Chondrocyte (in vitro differentiated cells): Measurements from ENCODE around the gene BECN2. TPM values are rescaled to one million over a fixed set of nuclear protein-coding genes. Genes with fewer than 3 reads are reported as not detected.

Experiments used
- DNase-seq: peaks from one replicate; pipeline ENCODE4 v3.0.0; 2021; ENCODE audit warnings: mixed read lengths, low spot score
- H3K27ac Mint-ChIP-seq: one replicate; pipeline ENCODE4 v1.8.0; 2021; ENCODE audit warnings: mild to moderate bottlenecking, moderate library complexity, mixed read lengths; ENCODE audit not compliant: unreplicated experiment
- H3K27me3 Mint-ChIP-seq: 2 replicates; pipeline ENCODE4 v1.8.0; 2021; ENCODE audit warnings: low read depth, mixed read lengths
- H3K36me3 Mint-ChIP-seq: 2 replicates; pipeline ENCODE4 v1.8.0; 2021; ENCODE audit warnings: low read depth, mixed read lengths
- H3K4me1 Mint-ChIP-seq: 2 replicates; pipeline ENCODE4 v1.8.0; 2021; ENCODE audit warnings: low read depth, mild to moderate bottlenecking, mixed read lengths
- H3K4me3 Mint-ChIP-seq: one replicate; pipeline ENCODE4 v1.8.0; 2021; ENCODE audit warnings: mild to moderate bottlenecking, moderate library complexity, mixed read lengths; ENCODE audit not compliant: unreplicated experiment
- H3K9me3 Mint-ChIP-seq: 2 replicates; pipeline ENCODE4 v1.8.0; 2021; ENCODE audit warnings: low read depth, mixed read lengths
- total RNA-seq: library from RNA; stranded (reverse); gene quantifications from 3 replicates; pipeline ENCODE4 v1.2.1, GENCODE V29; 2021
- TF ChIP-seq, protein P1 (sequence below): fragments of 200-600 bp; sonication (generic); IDR thresholded peaks from 2 replicates; pipeline ENCODE4 v1.5.0; 2021; ENCODE audit warnings: antibody characterized with exemption, mild to moderate bottlenecking, moderate library complexity

BECN2 gene
- total RNA-seq, 1 donor from 2014 or later, result not detected

- H3K4me1 Mint-ChIP-seq, result no peaks in the 10 kb centered on the region
- peaks cover 10% of the 10 kb centered on the region for H3K9me3 Mint-ChIP-seq
- no peak overlapping the region for H3K4me3 Mint-ChIP-seq
- H3K27me3 Mint-ChIP-seq, result peaks cover 2% of the 10 kb centered on the region
- TF ChIP-seq, protein P1, sequence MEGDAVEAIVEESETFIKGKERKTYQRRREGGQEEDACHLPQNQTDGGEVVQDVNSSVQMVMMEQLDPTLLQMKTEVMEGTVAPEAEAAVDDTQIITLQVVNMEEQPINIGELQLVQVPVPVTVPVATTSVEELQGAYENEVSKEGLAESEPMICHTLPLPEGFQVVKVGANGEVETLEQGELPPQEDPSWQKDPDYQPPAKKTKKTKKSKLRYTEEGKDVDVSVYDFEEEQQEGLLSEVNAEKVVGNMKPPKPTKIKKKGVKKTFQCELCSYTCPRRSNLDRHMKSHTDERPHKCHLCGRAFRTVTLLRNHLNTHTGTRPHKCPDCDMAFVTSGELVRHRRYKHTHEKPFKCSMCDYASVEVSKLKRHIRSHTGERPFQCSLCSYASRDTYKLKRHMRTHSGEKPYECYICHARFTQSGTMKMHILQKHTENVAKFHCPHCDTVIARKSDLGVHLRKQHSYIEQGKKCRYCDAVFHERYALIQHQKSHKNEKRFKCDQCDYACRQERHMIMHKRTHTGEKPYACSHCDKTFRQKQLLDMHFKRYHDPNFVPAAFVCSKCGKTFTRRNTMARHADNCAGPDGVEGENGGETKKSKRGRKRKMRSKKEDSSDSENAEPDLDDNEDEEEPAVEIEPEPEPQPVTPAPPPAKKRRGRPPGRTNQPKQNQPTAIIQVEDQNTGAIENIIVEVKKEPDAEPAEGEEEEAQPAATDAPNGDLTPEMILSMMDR, result no peak
- DNase-seq, result no peak
- peaks cover 4% of the 10 kb centered on the region for H3K36me3 Mint-ChIP-seq
- H3K27ac Mint-ChIP-seq, result no peak overlapping the region
These were observed 17.8 kb upstream of the BECN2 start for GRCh38 chr1:241939798-241940197.

DNA sequence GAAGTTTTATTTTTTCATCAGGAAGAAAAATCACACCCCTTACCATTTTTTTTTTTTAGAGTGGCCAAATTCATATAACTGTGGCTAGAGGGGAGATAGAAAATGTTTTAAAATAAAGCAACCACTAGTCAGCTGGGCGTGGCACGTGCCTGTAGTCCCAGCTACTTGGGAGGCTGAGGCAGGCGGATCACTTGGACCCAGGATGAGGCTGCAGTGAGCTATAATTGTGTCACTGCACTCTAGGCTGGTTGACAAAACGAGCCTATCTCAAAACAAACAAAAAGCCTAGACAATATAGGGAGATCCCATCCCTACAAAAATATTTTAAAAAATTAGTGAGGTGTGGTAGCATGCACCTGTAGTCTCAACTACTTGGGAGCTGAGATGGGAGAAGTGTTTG is 14.8 kb upstream of the BECN2 start:
- peak; percentile 17 for DNase-seq
- H3K4me1 Mint-ChIP-seq, result no peaks in the 10 kb centered on the region
- H3K27ac Mint-ChIP-seq, result no peak overlapping the region
- TF ChIP-seq, protein P1, result no peak
- H3K27me3 Mint-ChIP-seq, result peaks cover 4% of the 10 kb centered on the region
- H3K9me3 Mint-ChIP-seq, result peaks cover 10% of the 10 kb centered on the region
- peaks cover 3% of the 10 kb centered on the region for H3K36me3 Mint-ChIP-seq
- H3K4me3 Mint-ChIP-seq, result no peak overlapping the region

DNA sequence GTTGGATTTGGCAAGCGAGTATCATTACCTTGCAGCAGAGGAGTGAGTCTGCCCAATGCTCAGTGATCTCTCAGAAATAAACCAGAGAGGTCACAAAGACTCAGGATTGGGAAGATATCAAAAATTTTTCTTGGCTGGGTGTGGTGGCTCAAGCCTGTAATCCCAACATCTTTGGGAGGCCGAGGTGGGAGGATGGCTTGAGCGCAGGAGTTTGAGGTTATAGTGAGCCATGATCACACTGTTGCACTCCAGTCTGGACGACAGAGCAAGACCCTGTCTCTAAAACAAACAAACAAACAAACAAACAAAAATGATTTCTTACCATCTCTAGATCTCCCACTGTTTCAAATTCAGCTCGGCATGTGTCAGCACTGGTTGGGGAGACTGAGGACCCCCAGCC is 13.3 kb upstream of the BECN2 start:
- no peaks in the 10 kb centered on the region for H3K36me3 Mint-ChIP-seq
- TF ChIP-seq, protein P1, result no peak
- H3K27me3 Mint-ChIP-seq, result peaks cover 4% of the 10 kb centered on the region
- no peak overlapping the region for H3K4me3 Mint-ChIP-seq
- peak; percentile 13 for DNase-seq
- H3K27ac Mint-ChIP-seq, result no peak overlapping the region
- H3K9me3 Mint-ChIP-seq, result peaks cover 4% of the 10 kb centered on the region
- H3K4me1 Mint-ChIP-seq, result no peaks in the 10 kb centered on the region

DNA sequence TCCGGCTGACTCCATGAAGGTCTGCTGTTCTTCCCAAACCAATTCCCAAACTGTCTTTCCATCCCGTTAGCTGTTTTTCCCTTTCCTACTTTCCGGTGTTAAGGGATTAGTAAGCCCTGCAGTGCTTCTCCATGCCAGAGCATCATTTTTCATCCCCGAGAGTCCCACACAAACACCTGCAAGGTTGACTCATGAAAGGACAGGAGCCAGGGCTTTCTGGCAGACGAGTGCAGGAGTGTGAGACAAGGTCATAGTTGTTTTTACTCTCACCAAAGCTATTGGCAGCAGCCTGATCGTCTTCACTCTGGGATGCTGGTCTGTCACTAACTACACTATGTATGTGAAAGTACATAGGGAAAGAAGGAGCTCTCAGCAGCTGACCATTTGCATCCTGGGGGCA is 10.2 kb upstream of the BECN2 start:
- Mint-ChIP-seq H3K4me3 (no peak overlapping the region), H3K27ac (no peak overlapping the region), H3K9me3 (no peaks in the 10 kb centered on the region)

GRCh38 chr1:241950390-241950789 is 7.2 kb upstream of the BECN2 start:
- Mint-ChIP-seq H3K4me1 (no peaks in the 10 kb centered on the region), H3K9me3 (no peaks in the 10 kb centered on the region), H3K27me3 (peaks cover 4% of the 10 kb centered on the region), H3K4me3 (no peak overlapping the region), H3K27ac (no peak overlapping the region), H3K36me3 (no peaks in the 10 kb centered on the region)
- no peak for DNase-seq
- TF ChIP-seq, protein P1, result no peak

More for the DNA sequence above, 10.2 kb upstream of the BECN2 start:
- no peak for DNase-seq
- TF ChIP-seq, protein P1, result no peak
- no peaks in the 10 kb centered on the region for H3K4me1 Mint-ChIP-seq
- H3K27me3 Mint-ChIP-seq, result peaks cover 4% of the 10 kb centered on the region
- no peaks in the 10 kb centered on the region for H3K36me3 Mint-ChIP-seq
